Activated CD8-positive, alpha-beta memory T cell treated with anti-CD3 and anti-CD28 coated beads for 48 hours (primary cell): ENCODE measurements around the gene COA3.

Source experiments
- DNase-seq, 3 experiments: peaks; one replicate each; pipeline ENCODE4 v3.0.0-alpha.2; 2020; ENCODE audit warnings: low read depth in 2 of 3, low spot score in 2 of 3

Gene COA3, protein sequence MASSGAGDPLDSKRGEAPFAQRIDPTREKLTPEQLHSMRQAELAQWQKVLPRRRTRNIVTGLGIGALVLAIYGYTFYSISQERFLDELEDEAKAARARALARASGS

DNA sequence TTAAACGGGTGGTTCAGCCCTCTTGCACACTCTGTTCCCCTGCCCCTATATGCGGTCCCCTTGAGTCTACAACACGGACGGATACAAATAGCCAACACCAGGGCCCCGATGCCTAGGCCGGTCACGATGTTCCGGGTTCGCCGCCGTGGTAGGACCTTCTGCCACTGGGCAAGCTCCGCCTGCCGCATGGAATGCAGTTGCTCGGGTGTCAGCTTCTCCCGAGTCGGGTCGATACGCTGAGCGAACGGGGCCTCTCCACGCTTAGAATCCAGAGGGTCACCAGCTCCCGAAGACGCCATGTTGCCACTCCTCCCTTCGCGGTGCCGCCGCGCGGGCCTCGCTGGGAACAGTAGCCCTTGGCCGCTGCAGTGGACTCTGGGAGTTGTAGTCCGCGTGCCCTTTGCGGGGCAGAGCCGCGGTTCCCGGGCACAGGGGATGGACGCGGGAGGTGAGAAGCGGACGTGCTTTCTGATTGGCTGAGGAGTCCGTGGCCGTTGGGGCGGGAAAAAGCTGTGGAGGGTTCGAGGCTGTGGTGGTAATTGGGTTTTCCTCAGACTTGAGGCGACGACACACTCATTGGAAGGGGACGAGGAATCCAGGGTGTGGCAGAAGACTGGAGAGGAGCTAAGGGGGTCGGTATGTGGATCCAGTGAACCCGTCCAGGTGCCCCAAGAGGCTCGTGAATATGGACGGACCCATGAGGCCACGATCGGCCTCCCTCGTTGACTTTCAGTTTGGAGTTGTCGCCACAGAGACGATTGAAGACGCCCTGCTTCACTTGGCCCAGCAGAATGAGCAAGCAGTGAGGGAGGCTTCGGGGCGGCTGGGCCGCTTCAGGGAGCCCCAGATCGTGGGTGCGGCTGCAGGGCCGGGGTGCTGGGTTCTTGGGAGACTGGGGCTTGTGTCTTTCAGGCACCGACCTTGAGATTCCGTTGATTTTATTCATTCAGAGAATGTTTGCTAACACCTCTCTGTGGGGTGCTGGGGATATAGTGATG lies at the start of gene COA3, which contains the start of gene CNTD1:
TSS of gene COA3 (minus strand) at position 322 of the 998 bp plus-strand sequence. CDS start at position 299, 23 bp downstream.
TSS of gene CNTD1 (plus strand) at position 479 of the 998 bp plus-strand sequence. CDS start at position 686, 207 bp downstream.
- DNase-seq, result peak in 2 of 3 experiments; percentile 61 to 68

DNA sequence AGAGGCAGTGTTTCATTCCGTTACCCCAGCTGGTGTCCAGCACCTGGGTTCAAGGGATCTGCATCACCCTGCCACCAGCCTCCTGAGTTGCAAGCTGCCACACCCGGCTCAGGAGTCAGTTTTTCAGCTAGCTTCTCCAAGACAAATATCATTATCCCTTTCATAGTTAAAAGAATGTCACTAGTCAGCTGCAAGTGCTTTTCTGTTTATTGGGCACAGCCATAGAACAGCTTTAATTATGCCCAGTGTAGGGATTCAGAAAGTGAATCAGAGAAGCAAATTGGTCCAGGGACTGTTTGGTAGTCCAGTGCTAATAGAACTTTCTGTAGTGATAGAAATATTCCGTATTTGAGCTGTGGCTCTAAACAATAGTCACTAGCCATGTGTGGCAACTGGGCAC lies 49.6 kb upstream of the COA3 start:
- DNase-seq, result no peak

DNA sequence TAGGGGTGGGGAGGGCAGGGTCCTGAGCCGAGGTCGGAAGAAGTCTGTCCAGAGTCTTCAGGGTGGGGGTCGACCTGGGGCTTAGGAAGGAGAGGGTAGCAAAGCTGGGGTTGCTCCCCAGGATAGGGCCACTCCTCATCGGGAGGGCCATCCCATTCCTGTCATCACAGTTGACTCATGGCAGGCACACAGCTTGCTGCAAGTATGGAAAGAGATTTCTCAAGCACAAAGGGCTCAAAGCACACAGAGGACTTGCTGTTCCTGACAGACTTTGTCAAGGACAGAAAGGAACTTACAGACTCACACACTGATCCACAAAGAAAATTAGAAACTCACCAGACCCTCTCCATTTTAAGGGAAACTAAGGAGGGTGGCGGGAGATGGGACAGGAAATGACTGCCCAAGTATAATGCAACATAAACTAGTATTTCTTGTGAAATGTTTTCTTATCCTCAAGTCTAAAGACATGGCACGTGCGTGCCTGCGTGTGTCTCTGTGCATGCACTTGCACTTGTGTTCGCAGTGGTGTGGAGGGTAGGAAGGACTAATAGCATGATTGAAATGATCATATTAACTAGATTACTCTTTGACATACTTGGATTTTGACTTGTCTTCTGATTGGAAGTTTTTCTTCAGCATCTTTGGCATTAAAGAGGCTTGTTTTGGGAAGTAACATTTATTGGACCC lies 48.2 kb upstream of the COA3 start:
- no peak for DNase-seq

DNA sequence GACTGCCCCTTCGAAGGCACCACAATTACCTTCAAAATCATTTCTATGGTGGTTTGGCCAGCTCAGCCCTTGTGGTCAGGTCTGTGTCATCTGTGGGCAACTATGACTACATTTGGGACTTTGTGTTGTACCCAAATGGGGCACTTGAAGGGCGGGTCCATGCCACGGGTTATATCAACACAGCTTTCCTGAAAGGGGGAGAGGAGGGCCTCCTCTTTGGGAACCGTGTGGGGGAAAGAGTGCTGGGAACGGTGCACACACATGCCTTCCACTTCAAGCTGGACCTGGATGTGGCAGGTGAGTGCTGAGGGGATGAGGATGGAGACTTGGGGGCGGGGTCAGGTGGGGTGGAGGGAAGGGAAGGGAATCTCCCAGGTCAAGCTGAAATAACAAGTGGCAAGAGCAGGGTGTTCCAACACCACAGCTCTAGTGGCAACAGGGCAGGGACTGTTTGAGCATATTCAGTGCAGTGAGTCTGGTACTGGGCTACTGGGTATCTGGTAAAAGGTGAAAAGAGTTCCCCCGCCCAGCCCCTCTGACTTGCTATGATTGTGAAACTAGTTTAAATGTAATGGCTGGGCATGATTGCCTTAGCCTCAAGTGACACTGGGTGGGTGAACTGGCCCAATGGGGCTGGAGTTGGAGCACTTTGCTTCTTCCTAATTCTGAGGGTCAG lies 47.6 kb upstream of the COA3 start:
- DNase-seq, result peak in 1 of 3 experiments; percentile 24

DNA sequence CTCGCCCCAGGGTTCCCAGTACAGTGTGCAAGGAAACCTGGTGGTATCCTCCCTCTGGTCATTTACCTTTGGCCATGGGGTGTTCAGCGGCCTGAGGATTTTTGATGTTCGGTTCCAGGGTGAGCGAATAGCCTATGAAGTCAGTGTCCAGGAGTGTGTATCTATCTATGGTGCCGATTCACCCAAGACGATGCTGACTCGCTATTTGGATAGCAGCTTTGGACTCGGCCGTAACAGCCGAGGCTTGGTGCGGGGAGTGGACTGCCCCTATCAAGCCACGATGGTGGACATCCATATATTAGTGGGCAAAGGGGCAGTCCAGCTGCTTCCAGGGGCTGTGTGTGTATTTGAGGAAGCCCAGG lies 47.0 kb upstream of the COA3 start:
- no peak for DNase-seq

DNA sequence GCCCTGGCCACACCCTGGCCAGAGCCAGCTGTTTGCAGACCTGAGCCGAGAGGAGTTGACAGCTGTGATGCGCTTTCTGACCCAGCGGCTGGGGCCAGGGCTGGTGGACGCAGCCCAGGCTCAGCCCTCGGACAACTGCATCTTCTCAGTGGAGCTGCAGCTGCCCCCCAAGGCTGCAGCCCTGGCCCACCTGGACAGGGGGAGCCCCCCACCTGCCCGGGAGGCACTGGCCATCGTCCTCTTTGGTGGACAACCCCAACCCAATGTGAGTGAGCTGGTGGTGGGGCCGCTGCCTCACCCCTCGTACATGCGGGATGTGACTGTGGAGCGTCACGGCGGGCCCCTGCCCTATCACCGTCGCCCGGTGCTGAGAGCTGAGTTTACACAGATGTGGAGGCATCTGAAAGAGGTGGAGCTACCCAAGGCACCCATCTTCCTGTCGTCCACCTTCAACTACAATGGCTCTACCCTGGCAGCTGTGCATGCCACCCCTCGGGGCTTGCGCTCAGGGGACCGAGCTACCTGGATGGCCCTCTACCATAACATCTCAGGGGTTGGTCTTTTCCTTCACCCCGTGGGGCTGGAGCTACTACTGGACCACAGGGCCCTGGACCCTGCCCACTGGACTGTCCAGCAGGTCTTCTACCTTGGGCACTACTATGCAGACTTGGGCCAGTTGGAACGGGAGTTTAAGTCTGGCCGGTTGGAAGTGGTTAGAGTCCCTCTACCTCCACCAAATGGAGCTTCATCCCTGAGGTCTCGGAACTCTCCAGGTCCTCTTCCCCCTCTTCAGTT lies 46.5 kb upstream of the COA3 start:
- no peak for DNase-seq

DNA sequence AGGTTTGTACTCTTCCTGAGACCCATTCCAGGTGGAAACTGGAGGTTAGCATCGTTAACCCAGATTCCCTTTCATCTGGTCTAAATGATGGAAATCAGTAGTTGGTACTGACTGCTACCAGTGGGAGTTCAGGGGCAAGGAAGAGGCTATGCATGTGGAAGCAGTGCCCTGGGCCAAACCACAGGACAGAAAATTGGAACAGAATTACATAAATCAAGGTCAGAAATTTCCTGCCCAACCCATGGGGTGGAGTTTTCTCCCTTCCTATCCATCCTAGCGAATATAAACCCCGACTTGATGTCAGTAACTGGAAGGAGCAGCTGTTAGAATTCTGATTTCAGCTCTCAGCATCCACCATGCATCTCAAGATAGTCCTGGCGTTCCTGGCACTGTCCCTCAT lies 45.8 kb upstream of the COA3 start, which contains the start of gene AOC2:
TSS of gene AOC2 (plus strand) at position 310 of the 400 bp plus-strand sequence. CDS start at position 357, 47 bp downstream.
- DNase-seq, result no peak

DNA sequence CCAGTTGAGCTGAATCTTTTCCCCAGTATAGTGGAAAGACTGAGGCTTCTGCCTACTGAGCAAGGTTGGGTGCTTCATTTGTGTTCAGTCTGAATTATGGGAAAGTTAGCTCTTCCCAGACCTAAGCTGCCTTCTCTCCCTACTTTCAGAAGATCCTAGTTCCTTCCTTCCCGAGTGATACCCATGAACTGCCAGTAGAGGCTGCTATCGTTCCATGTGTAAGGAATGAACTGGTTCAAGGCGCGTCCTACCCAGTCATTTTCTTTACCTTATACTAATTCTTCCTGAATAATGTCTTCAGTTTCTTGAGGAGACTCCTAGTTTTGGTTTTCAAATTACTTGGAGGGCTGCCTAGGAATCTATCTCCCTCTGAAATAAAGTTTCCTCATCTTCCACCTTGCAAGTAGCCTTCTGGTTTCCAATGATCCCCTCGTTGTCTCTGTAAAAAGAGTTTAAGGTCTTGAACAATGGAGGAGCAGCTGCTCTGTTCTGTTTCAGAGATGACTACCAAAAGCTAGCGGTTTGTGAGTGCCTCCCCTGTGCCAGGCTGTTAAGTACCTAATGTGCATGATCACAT lies 44.9 kb upstream of the COA3 start:
- DNase-seq, result no peak

DNA sequence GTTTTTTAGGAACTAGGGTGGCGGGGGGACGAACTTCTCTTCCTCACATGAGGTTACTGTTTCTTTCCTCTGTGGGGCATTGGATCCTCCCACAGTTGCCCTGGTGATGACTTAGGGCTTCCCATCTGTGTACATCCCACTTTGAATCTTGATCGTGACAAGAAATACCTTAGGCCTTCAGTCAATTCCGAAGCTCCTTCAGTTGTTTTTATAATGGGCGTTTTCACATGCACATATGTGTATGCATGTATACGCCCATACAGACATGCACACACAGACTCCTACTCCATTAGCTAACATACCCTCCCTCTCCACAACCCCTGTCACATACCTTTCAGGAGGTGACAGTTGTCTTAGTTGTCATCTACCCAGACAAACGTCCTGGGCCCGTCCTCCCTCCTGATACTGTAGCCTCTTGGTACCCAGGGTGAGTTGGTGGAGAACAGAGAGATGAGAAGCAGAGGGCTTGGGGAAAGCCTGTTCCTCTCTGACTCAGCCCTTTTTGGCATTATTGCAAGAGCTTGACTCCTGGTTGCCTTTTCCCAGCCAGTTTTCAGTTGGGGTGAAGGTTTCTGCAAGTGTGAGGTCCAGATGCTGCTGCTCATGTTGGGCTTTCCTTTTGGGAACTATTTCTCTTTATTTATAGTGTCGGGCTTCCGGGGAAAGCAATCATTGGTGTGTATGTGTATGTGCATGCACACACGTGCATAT lies 43.6 kb upstream of the COA3 start:
- DNase-seq, result no peak

DNA sequence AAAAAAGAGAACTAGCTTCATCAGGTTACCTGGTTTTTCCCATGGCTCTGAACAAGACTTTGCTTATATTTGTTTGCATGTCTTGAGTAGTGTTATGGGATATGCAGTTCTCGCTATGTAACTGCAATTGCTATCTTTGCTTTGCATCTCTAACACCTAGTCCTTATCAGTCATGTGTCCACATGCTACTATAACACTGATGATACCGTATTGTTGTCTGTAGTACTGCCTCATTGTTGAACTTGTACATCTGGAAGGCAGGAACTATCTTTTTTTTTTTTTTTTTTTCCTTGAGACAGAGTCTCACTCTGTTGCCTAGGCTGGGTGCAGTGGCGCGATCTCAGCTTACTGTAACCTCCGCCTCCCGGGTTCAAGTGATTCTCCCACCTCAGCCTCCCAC lies 37.2 kb upstream of the COA3 start:
- no peak for DNase-seq

DNA sequence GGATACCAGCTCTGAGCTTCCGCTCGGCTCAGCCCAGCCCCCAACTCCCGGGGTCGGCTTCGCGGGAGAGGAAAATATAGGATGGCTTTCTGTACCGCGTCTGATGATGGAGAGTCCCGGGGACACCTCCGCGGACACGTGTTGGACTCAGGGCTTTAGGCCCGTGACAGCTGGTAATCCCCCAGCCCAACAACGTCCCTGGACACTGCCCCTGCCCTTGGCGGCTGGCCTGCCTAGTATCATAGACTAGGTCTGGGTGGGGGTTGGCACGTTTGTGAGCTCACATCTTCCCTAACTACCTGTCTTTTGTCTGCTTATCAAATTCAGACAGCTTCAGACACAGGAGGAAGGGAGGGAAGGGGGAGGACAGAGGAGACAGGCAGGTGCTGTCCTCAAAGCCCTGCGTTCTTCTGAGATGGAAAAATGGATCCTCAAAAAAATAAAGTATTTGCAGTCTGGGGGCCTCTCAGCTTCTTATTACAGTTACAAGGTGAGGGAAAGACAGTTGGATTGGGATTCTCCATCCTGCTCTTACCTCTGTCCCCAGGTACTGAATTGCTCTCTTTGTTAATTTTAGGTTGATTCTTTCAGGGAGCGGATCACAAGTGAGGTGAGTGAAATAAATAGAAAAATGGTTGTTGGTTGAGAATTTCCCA lies 35.4 kb upstream of the COA3 start:
- no peak for DNase-seq

DNA sequence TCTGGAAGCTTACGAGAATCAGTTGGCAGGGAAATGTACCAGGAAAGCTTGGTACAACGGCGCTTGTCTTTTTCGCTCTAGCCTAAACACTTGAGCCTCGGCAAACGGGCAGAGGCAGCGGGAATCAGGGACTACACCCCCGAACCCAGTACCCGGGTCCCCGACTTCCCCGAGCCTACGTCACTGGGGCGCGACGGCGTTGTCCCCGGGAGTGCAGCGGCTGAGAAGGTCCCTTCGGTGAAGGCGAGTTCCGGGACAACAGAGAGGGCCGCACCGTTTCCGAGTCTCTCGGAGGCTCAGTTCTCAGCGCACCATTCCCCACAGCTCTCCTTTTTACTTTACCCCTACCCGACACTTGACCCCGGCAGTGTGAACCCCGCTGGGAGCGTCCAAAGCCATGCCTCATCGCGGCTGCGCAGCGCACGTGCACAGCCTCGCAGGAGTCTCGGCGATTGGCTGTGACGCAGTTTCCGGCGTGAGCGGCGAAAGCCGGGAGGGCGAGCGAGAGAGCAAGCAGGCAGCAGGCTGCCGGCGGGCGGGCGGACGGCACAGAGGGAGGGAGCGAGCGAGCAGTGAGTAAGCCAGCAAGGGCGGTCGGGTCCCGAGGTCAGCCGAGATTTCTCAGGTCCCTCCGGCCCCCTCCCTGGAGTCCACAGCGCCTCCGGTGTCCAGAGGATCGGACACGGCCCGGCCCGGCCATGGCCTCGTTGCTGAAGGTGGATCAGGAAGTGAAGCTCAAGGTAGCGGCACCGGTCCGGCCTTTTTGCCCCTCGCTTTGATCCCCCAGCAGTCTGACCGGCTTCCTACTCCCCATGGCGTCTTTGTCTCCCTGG lies 34.6 kb upstream of the COA3 start, which contains the start of gene PSME3:
TSS of gene PSME3 (plus strand) at position 464 of the 833 bp plus-strand sequence. CDS start at position 699, 235 bp downstream.
- DNase-seq, result peak; percentile 85 to 90 (median 88)

DNA sequence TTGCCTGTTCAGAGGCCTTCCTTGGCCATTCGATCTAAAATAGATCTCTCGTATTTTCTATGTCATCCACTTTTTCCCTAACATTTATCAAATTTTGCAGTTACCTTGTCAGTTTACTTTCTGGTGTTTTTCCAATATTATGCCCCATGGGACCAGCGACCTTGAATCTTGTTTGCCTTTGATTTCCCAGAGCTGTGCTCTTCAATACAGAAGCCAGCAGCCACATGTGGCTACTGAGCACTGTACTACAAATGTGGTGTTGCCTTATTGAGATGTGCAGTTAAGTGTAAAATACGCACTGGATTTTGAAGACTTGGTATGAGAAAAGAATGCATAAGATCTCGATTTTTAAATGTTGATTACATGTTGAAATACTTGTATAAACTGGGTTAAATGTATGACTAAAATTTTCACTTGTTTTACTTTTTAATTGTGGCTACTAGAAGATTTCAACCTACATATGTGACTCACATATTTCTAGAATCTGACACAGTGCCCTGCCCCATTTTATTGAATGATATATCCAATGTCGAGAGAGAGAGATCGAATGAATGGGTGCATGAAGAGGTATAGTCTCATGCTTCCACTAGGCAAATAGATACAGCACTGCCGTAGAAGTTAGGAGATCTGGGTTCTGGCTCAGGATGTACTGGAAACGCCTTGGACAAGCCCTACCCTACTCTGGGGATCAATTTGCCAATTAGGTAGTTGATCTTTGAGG lies 33.9 kb upstream of the COA3 start:
- no peak for DNase-seq

DNA sequence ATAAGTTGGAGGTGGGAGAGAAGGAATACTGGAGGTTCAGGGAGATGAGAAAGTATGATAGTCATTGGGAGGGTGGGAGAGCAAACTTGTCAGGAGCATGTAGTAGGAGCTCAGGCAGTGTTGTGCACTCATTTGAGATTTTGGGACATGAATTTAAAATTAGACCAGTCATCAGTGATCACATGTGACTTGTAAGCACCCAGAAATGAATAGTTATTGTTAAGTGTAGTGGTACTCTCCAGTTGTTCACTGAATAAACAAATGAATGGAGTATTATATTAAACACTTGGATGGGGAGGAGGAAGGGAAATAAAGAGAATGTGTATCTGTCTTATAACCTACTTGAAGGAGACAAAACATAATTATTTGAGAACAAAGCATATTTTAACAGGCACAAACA lies 32.5 kb upstream of the COA3 start:
- no peak for DNase-seq

DNA sequence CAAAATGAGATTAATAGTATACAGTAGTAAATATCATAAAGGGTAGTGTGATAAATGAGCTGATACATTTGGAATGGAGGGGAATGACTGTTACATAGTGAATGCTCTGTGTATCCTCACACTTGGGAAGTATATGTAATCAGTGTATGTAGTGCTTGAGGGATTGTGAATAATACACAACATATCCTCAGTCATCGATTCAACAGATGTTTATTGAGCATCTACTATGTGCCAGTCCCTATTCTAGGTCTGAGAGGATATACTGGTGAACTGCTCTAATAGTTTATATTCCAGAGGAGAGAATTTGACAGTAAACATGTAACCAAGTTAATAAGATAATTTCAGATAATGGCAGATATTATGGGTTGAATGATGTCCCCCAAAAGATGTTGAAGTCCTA lies 29.0 kb upstream of the COA3 start:
- DNase-seq, result no peak

DNA sequence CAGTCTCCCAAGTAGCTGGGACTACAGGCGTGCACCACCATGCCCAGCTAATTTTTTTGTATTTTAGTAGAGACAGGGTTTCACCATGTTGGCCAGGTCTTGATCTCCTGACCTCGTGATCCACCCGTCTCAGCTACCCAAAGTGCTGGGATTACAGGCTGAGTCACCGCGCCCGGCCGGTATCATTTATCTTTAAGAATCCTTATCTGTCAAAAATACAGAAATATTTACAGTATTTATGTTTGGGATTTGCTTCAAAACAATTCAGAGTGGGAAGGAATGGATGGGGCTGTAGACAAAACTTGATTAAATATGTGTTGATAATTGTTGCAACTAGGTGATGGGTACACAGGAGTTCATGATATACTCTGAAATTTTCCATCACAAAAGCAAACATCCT lies 22.7 kb upstream of the COA3 start:
- no peak for DNase-seq

DNA sequence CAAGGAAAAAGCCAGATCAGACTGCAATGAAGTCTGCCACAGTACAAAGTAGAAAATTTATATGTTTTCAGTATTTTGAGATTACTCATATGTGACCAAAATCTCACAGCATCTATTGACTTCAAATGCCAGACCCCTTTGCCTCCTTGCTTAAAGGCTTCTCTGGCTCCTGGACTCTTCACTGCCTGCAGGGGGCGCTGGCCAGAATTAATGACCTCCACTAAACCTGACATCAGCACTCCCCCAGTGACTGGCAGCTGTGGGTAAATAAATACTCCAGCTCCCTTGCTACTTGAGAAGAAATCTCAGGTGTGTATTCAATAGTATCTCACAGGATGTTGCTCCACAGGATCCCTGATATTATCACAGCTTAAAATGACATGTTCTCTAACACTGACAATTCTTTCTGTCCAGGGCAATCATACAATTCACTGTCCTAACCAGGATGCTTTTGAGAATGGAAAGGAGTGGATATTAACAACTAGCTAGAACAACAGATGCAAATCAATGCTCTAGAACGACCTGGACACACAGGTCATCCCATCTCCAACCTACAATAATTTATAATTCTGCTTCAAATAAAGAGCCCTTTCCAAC lies 21.5 kb upstream of the COA3 start:
- DNase-seq, result peak in 2 of 3 experiments; percentile 29 to 32
